OCI-M2 (cell line): ENCODE data around the gene LONP1.
A peak's percentile ranks its signal among the peaks of the same experiment; 100 is the strongest.
"Not testable (repeated sequence)": the region's sequence is repeated elsewhere in the genome, so short reads cannot be mapped to it uniquely, and the experiment has no call there.

Experiments used
- DNase-seq: peaks from one replicate; lab custom pipeline; 2025; ENCODE audit not compliant: unreplicated experiment; lab: John Stamatoyannopoulos, UW

Gene LONP1

GRCh38 chr19:5719961-5720790 lies at the start of gene LONP1, which contains the start of gene CATSPERD:
Gene LONP1 (minus strand): TSS chr19:5720146. CDS start chr19:5720132, 14 bp downstream.
Gene CATSPERD (plus strand): TSS chr19:5720637. CDS start chr19:5720738, 101 bp downstream.
- peak; percentile 75 for DNase-seq

GRCh38 chr19:5767949-5768348 lies 48.0 kb upstream of the LONP1 start:
- DNase-seq: no peak

- DNase-seq: no peak
Measured at GRCh38 chr19:5765220-5765619, 45.3 kb upstream of the LONP1 start.

GRCh38 chr19:5762608-5763217 lies 42.8 kb upstream of the LONP1 start:
- DNase-seq: no peak

GRCh38 chr19:5753743-5754142 lies 33.8 kb upstream of the LONP1 start:
- DNase-seq: no peak

- no peak for DNase-seq
Measured at GRCh38 chr19:5751709-5752108, 31.8 kb upstream of the LONP1 start.

GRCh38 chr19:5749505-5749904 lies 29.6 kb upstream of the LONP1 start:
- DNase-seq: no peak

GRCh38 chr19:5748920-5749319 lies 29.0 kb upstream of the LONP1 start:
- not testable (repeated sequence) for DNase-seq

GRCh38 chr19:5744999-5745398 lies 25.1 kb upstream of the LONP1 start:
- not testable (repeated sequence) for DNase-seq

GRCh38 chr19:5743630-5744029 lies 23.7 kb upstream of the LONP1 start:
- no peak for DNase-seq

GRCh38 chr19:5742051-5742450 lies 22.1 kb upstream of the LONP1 start:
- no peak for DNase-seq

GRCh38 chr19:5738423-5738822 lies 18.5 kb upstream of the LONP1 start:
- DNase-seq: no peak

GRCh38 chr19:5733172-5733571 lies 13.2 kb upstream of the LONP1 start:
- DNase-seq: not testable (repeated sequence)

GRCh38 chr19:5727453-5728050 lies 7.6 kb upstream of the LONP1 start:
- no peak for DNase-seq

- DNase-seq: no peak
Measured at GRCh38 chr19:5719274-5719960, 529 bp downstream of the LONP1 start.

- no peak for DNase-seq
Measured at GRCh38 chr19:5718579-5719273, 1.2 kb downstream of the LONP1 start.

GRCh38 chr19:5718037-5718578 lies 1.8 kb downstream of the LONP1 start:
- DNase-seq: no peak

GRCh38 chr19:5717215-5717935 lies 2.6 kb downstream of the LONP1 start:
- DNase-seq: no peak

- no peak for DNase-seq
Measured at GRCh38 chr19:5714816-5715215, 5.1 kb downstream of the LONP1 start.

- DNase-seq: no peak
Measured at GRCh38 chr19:5713228-5713627, 6.7 kb downstream of the LONP1 start.
